ENCODE results near the gene CRHR2.

CRHR2 gene

DNA sequence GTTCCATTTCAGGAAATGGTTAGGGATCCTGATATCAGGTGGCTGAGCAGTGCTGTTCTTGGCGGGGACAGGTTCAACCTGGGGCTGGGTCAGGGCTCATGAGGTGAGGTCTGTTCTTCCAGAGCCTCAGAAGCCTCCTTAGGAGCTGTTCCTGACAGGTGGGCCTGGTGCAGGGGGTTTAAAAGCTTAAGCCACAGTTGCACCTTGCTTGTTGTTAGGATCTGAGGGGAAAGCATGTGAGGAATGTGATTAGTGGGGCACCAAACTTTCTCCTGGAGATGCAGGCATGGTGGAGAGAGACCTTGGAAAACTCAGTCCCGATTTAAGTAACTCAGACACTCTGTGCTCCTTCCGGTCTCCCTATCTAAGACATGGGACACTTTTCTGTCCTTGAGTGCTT lies 18.7 kb upstream of the CRHR2 start:
- H4K20me1 ChIP-seq (ENCODE audit: control insufficient read depth, insufficient read depth, low read depth, low read length): no peaks in the 10 kb centered on the region
- peaks cover 19% of the 10 kb centered on the region for H3K27me3 ChIP-seq (ENCODE audit: control insufficient read depth, low read length)
- TF ChIP-seq, protein P1, sequence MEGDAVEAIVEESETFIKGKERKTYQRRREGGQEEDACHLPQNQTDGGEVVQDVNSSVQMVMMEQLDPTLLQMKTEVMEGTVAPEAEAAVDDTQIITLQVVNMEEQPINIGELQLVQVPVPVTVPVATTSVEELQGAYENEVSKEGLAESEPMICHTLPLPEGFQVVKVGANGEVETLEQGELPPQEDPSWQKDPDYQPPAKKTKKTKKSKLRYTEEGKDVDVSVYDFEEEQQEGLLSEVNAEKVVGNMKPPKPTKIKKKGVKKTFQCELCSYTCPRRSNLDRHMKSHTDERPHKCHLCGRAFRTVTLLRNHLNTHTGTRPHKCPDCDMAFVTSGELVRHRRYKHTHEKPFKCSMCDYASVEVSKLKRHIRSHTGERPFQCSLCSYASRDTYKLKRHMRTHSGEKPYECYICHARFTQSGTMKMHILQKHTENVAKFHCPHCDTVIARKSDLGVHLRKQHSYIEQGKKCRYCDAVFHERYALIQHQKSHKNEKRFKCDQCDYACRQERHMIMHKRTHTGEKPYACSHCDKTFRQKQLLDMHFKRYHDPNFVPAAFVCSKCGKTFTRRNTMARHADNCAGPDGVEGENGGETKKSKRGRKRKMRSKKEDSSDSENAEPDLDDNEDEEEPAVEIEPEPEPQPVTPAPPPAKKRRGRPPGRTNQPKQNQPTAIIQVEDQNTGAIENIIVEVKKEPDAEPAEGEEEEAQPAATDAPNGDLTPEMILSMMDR (IDR thresholded peaks at IDR 0.05; ENCODE audit: low read depth, low read length, poor library complexity, severe bottlenecking): no peak
- no peak for TF ChIP-seq EZH2phosphoT487 (IDR thresholded peaks at IDR 0.05; ENCODE audit: borderline replicate concordance, low read length)

DNA sequence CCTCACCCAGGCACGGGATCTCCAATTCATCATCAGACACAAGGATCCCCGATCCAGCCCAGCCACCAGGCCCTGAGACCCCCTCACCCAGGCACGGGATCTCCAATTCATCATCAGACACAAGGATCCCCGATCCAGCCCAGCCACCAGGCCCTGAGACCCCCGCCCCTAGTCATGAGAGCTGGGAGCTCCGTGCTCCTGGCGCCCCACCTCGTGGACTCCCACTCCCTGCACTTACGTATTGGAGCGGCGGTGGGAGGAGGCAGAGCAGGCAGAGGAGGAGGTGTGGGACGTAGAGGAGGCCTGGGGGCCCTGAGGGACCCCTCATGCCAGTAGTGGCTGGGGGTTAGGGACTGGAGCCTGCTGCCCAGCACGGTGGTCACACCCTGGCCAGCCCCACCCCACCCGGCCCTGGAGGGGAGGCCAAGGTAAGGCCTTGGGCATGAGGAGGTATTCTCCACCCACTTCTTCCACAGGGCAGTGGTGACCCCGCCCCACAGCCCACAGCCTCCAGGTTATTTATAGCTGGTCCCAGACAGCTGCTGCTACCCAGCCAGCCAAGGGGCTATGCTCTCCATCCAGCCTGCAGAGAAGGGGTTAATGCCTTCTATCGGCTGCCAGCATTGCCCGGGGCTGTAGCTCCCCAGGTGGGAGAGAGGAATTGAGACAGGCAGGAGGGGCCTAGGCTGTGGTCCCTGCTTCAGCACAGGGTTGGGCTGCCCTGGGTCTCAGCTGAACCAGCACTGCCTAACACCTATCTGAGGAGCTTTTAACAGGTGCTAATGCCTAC lies 17.6 kb upstream of the CRHR2 start:
- no peak overlapping the region for H3K4me3 ChIP-seq (ENCODE audit: low read length)
- TF ChIP-seq EZH2phosphoT487 (IDR thresholded peaks at IDR 0.05; ENCODE audit: borderline replicate concordance, low read length): no peak
- TF ChIP-seq, protein P1 (IDR thresholded peaks at IDR 0.05; ENCODE audit: low read depth, low read length, poor library complexity, severe bottlenecking): no peak
- H3F3A ChIP-seq (ENCODE audit: control insufficient read depth, insufficient read depth): no peaks in the 10 kb centered on the region
- H3K4me2 ChIP-seq (ENCODE audit: low read length): no peak overlapping the region
- H3K27me3 ChIP-seq (ENCODE audit: control insufficient read depth, low read length): peaks cover 19% of the 10 kb centered on the region
- no peaks in the 10 kb centered on the region for H3K36me3 ChIP-seq (ENCODE audit: control insufficient read depth, low read length)
- H3K4me1 ChIP-seq (ENCODE audit: control insufficient read depth, low read length): no peaks in the 10 kb centered on the region
- H3K9me2 ChIP-seq (replicated peaks; ENCODE audit: control insufficient read depth, low read length): no peaks in the 10 kb centered on the region
- no peaks in the 10 kb centered on the region for H3K79me2 ChIP-seq (ENCODE audit: control insufficient read depth, low read length)
- H4K20me1 ChIP-seq (ENCODE audit: control insufficient read depth, insufficient read depth, low read depth, low read length): no peaks in the 10 kb centered on the region
- H3K27ac ChIP-seq (ENCODE audit: low read depth, low read length): no peak overlapping the region
- no peaks in the 10 kb centered on the region for H3K9me3 ChIP-seq (ENCODE audit: control insufficient read depth, insufficient read depth, low read length)

More for the DNA sequence above, 18.7 kb upstream of the CRHR2 start:
- H3F3A ChIP-seq (ENCODE audit: control insufficient read depth, insufficient read depth): no peaks in the 10 kb centered on the region
- H3K36me3 ChIP-seq (ENCODE audit: control insufficient read depth, low read length): no peaks in the 10 kb centered on the region
- no peak overlapping the region for H3K4me2 ChIP-seq (ENCODE audit: low read length)
- no peak overlapping the region for H3K27ac ChIP-seq (ENCODE audit: low read depth, low read length)
- no peaks in the 10 kb centered on the region for H3K9me3 ChIP-seq (ENCODE audit: control insufficient read depth, insufficient read depth, low read length)
- H3K4me3 ChIP-seq (ENCODE audit: low read length): no peak overlapping the region
- no peaks in the 10 kb centered on the region for H3K9me2 ChIP-seq (replicated peaks; ENCODE audit: control insufficient read depth, low read length)
- H3K79me2 ChIP-seq (ENCODE audit: control insufficient read depth, low read length): no peaks in the 10 kb centered on the region
- H3K4me1 ChIP-seq (ENCODE audit: control insufficient read depth, low read length): no peaks in the 10 kb centered on the region

DNA sequence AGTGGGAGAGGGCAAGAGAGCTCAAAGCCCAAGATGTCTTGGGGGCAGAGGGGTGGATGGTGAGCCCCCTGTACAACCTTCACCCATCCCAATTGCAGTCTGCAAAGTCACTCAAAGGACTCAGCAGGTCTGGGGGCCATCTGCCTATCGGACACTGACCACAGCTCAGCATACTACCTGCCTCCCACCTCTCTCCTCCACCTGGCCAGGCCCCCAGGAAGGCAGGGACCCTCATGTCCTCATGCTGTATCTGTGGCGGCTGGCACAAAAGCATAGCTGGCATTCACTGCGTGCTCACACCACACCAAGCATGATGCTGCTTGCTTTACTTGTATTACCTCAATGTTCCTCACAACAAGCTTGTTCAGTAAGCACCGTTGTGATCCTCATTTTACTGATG lies 16.2 kb upstream of the CRHR2 start:
- Histone ChIP-seq H3F3A (ENCODE audit: control insufficient read depth, insufficient read depth) (no peaks in the 10 kb centered on the region), H3K4me1 (ENCODE audit: control insufficient read depth, low read length) (no peaks in the 10 kb centered on the region), H3K79me2 (ENCODE audit: control insufficient read depth, low read length) (no peaks in the 10 kb centered on the region), H3K9me3 (ENCODE audit: control insufficient read depth, insufficient read depth, low read length) (no peaks in the 10 kb centered on the region), H3K27me3 (ENCODE audit: control insufficient read depth, low read length) (peaks cover 16% of the 10 kb centered on the region), H3K4me2 (ENCODE audit: low read length) (no peak overlapping the region), H3K27ac (ENCODE audit: low read depth, low read length) (no peak overlapping the region), H3K4me3 (ENCODE audit: low read length) (no peak overlapping the region), H4K20me1 (ENCODE audit: control insufficient read depth, insufficient read depth, low read depth, low read length) (no peaks in the 10 kb centered on the region), H3K36me3 (ENCODE audit: control insufficient read depth, low read length) (no peaks in the 10 kb centered on the region), H3K9me2 (replicated peaks; ENCODE audit: control insufficient read depth, low read length) (no peaks in the 10 kb centered on the region)
- no peak for TF ChIP-seq EZH2phosphoT487 (IDR thresholded peaks at IDR 0.05; ENCODE audit: borderline replicate concordance, low read length)
- TF ChIP-seq, protein P1 (IDR thresholded peaks at IDR 0.05; ENCODE audit: low read depth, low read length, poor library complexity, severe bottlenecking): no peak

Data from DOHH2 (cell line).